ENCODE data around the gene SSX2IP. TPM values are rescaled to one million over a fixed set of nuclear protein-coding genes. Genes with fewer than 3 reads are reported as not detected.
"Not testable (repeated sequence)": the region's sequence is repeated elsewhere in the genome, so short reads cannot be mapped to it uniquely, and the experiment has no call there.

SSX2IP gene
- total and polyA plus RNA-seq, 9 donors, result 14.4 to 19.3 (median 16.5) TPM

GRCh38 chr1:84726593-84727499 is 36.6 kb upstream of the SSX2IP start:
- Histone ChIP-seq H3K27me3 (ENCODE audit: control insufficient read depth, insufficient read depth, low read length) (no peaks in the 10 kb centered on the region), H3K9me3 (replicated peaks; ENCODE audit: control insufficient read depth, low read depth, low read length) (no peaks in the 10 kb centered on the region), H3K4me1 (ENCODE audit: control insufficient read depth, insufficient read depth, low read length) (peaks cover 2% of the 10 kb centered on the region), H3K36me3 (ENCODE audit: control insufficient read depth, insufficient read depth, low read length) (no peaks in the 10 kb centered on the region), H3K27ac (ENCODE audit: low read length) (peak overlapping the region; percentile 31), H3K4me3 (ENCODE audit: low read length) (no peak overlapping the region)
- WGBS (ENCODE audit: insufficient coverage), result no CpG with 5 or more reads among the region's 2 CpGs
- DNase-seq, result peak; percentile 75

- H3K4me1 ChIP-seq (ENCODE audit: control insufficient read depth, insufficient read depth, low read length), result peaks cover 7% of the 10 kb centered on the region
- DNase-seq, result no peak
- WGBS (ENCODE audit: insufficient coverage), result 64% methylated on average over 11 of the region's 17 CpGs
- no peaks in the 10 kb centered on the region for H3K9me3 ChIP-seq (replicated peaks; ENCODE audit: control insufficient read depth, low read depth, low read length)
- H3K36me3 ChIP-seq (ENCODE audit: control insufficient read depth, insufficient read depth, low read length), result no peaks in the 10 kb centered on the region
- no peaks in the 10 kb centered on the region for H3K27me3 ChIP-seq (ENCODE audit: control insufficient read depth, insufficient read depth, low read length)
- H3K4me3 ChIP-seq (ENCODE audit: low read length), result no peak overlapping the region
- H3K27ac ChIP-seq (ENCODE audit: low read length), result no peak overlapping the region
These were observed 34.0 kb upstream of the SSX2IP start for GRCh38 chr1:84724128-84724860.

- no peak overlapping the region for H3K27ac ChIP-seq (ENCODE audit: low read length)
- peak; percentile 83 for DNase-seq
These were observed 32.5 kb upstream of the SSX2IP start for GRCh38 chr1:84722794-84723193.

GRCh38 chr1:84721872-84722271 is 31.6 kb upstream of the SSX2IP start:
- WGBS (ENCODE audit: insufficient coverage), result 62% methylated on average over 2 of the region's 2 CpGs
- H3K4me1 ChIP-seq (ENCODE audit: control insufficient read depth, insufficient read depth, low read length), result peaks cover 13% of the 10 kb centered on the region
- not testable (repeated sequence) for H3K27ac ChIP-seq (ENCODE audit: low read length); H3K4me3 ChIP-seq (ENCODE audit: low read length); H3K36me3 ChIP-seq (ENCODE audit: control insufficient read depth, insufficient read depth, low read length); H3K27me3 ChIP-seq (ENCODE audit: control insufficient read depth, insufficient read depth, low read length); DNase-seq; H3K9me3 ChIP-seq (replicated peaks; ENCODE audit: control insufficient read depth, low read depth, low read length)

More at GRCh38 chr1:84722794-84723193, 32.5 kb upstream of the SSX2IP start:
- Histone ChIP-seq H3K27me3 (ENCODE audit: control insufficient read depth, insufficient read depth, low read length) (no peaks in the 10 kb centered on the region), H3K9me3 (replicated peaks; ENCODE audit: control insufficient read depth, low read depth, low read length) (no peaks in the 10 kb centered on the region), H3K4me3 (ENCODE audit: low read length) (no peak overlapping the region), H3K4me1 (ENCODE audit: control insufficient read depth, insufficient read depth, low read length) (peaks cover 13% of the 10 kb centered on the region), H3K36me3 (ENCODE audit: control insufficient read depth, insufficient read depth, low read length) (no peaks in the 10 kb centered on the region)
- 100% methylated on average over 1 of the region's 3 CpGs for WGBS (ENCODE audit: insufficient coverage)

GRCh38 chr1:84721152-84721551 is 30.9 kb upstream of the SSX2IP start:
- WGBS (ENCODE audit: insufficient coverage), result no CpG with 5 or more reads among the region's 2 CpGs
- H3K4me3 ChIP-seq (ENCODE audit: low read length), result no peak overlapping the region
- H3K27ac ChIP-seq (ENCODE audit: low read length), result no peak overlapping the region
- DNase-seq, result no peak
- H3K36me3 ChIP-seq (ENCODE audit: control insufficient read depth, insufficient read depth, low read length), result no peaks in the 10 kb centered on the region
- H3K27me3 ChIP-seq (ENCODE audit: control insufficient read depth, insufficient read depth, low read length), result no peaks in the 10 kb centered on the region
- peaks cover 10% of the 10 kb centered on the region for H3K4me1 ChIP-seq (ENCODE audit: control insufficient read depth, insufficient read depth, low read length)
- H3K9me3 ChIP-seq (replicated peaks; ENCODE audit: control insufficient read depth, low read depth, low read length), result no peaks in the 10 kb centered on the region

GRCh38 chr1:84720221-84720780 is 30.0 kb upstream of the SSX2IP start:
- Histone ChIP-seq H3K4me1 (ENCODE audit: control insufficient read depth, insufficient read depth, low read length) (peaks cover 10% of the 10 kb centered on the region), H3K4me3 (ENCODE audit: low read length) (no peak overlapping the region), H3K36me3 (ENCODE audit: control insufficient read depth, insufficient read depth, low read length) (no peaks in the 10 kb centered on the region), H3K9me3 (replicated peaks; ENCODE audit: control insufficient read depth, low read depth, low read length) (no peaks in the 10 kb centered on the region), H3K27ac (ENCODE audit: low read length) (peak overlapping the region; percentile 86), H3K27me3 (ENCODE audit: control insufficient read depth, insufficient read depth, low read length) (no peaks in the 10 kb centered on the region)
- DNase-seq, result no peak
- 44% methylated on average over 2 of the region's 5 CpGs for WGBS (ENCODE audit: insufficient coverage)

- WGBS (ENCODE audit: insufficient coverage), result no CpG with 5 or more reads among the region's 8 CpGs
- Histone ChIP-seq H3K36me3 (ENCODE audit: control insufficient read depth, insufficient read depth, low read length) (no peaks in the 10 kb centered on the region), H3K9me3 (replicated peaks; ENCODE audit: control insufficient read depth, low read depth, low read length) (no peaks in the 10 kb centered on the region), H3K4me3 (ENCODE audit: low read length) (no peak overlapping the region), H3K27me3 (ENCODE audit: control insufficient read depth, insufficient read depth, low read length) (no peaks in the 10 kb centered on the region), H3K27ac (ENCODE audit: low read length) (peak overlapping the region; percentile 86), H3K4me1 (ENCODE audit: control insufficient read depth, insufficient read depth, low read length) (peaks cover 10% of the 10 kb centered on the region)
- peak; percentile 89 for DNase-seq
These were observed 29.4 kb upstream of the SSX2IP start for GRCh38 chr1:84719543-84720217.

- WGBS (ENCODE audit: insufficient coverage), result 63% methylated on average over 1 of the region's 3 CpGs
- no peaks in the 10 kb centered on the region for H3K36me3 ChIP-seq (ENCODE audit: control insufficient read depth, insufficient read depth, low read length)
- H3K9me3 ChIP-seq (replicated peaks; ENCODE audit: control insufficient read depth, low read depth, low read length), result no peaks in the 10 kb centered on the region
- no peaks in the 10 kb centered on the region for H3K27me3 ChIP-seq (ENCODE audit: control insufficient read depth, insufficient read depth, low read length)
- H3K4me3 ChIP-seq (ENCODE audit: low read length), result no peak overlapping the region
- H3K27ac ChIP-seq (ENCODE audit: low read length), result no peak overlapping the region
- DNase-seq, result no peak
- H3K4me1 ChIP-seq (ENCODE audit: control insufficient read depth, insufficient read depth, low read length), result peaks cover 10% of the 10 kb centered on the region
These were observed 25.2 kb upstream of the SSX2IP start for GRCh38 chr1:84715342-84716019.

- Histone ChIP-seq H3K4me1 (ENCODE audit: control insufficient read depth, insufficient read depth, low read length) (no peaks in the 10 kb centered on the region), H3K27ac (ENCODE audit: low read length) (peak overlapping the region; percentile 23), H3K36me3 (ENCODE audit: control insufficient read depth, insufficient read depth, low read length) (no peaks in the 10 kb centered on the region), H3K4me3 (ENCODE audit: low read length) (no peak overlapping the region), H3K9me3 (replicated peaks; ENCODE audit: control insufficient read depth, low read depth, low read length) (no peaks in the 10 kb centered on the region), H3K27me3 (ENCODE audit: control insufficient read depth, insufficient read depth, low read length) (no peaks in the 10 kb centered on the region)
- no CpG with 5 or more reads among the region's 3 CpGs for WGBS (ENCODE audit: insufficient coverage)
- peak; percentile 67 for DNase-seq
These were observed 22.1 kb upstream of the SSX2IP start for GRCh38 chr1:84712276-84712874.
